ENCODE results near the gene RASA1.

- no peak for TF ChIP-seq CTCF (IDR thresholded peaks at IDR 0.05)
- no peak for TF ChIP-seq POLR2A (IDR thresholded peaks at IDR 0.05)
These were observed 35.6 kb downstream of the RASA1 start for GRCh38 chr5:87303324-87303723.
